Activated CD8-positive, alpha-beta memory T cell treated with anti-CD3 and anti-CD28 coated beads for 1 hour (primary cell): ENCODE measurements around the gene CSAG3.
"Not testable (repeated sequence)": the region's sequence is repeated elsewhere in the genome, so short reads cannot be mapped to it uniquely, and the experiment has no call there.

Source experiments
- DNase-seq, 2 donors: peaks; one replicate each; pipeline ENCODE4 v3.0.0-alpha.2; 2020; ENCODE audit warnings: low read depth in 1 of 2; ENCODE audit errors: extremely low read depth in 1 of 2

Gene CSAG3

DNA sequence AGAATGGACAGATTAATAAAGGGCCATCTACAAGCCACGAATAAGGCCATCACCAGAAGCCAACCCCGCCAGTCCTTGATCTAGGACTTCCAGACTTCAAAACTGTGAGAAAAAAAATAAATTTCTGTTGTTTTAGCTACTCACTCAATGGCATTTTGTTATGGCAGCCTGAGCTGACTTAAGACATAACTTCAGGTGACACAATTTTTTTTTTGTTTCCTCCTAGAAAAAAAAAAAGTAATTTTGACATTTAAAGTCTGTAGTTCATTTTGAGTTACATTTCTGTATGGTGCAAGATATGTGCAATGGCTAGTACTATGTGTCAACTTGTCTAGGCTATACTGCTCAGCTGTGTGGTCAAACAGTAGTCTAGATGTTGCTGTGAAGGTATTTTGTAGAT is at the start of gene CSAG3:
Gene CSAG3, plus strand, starts transcription at position 301 of the 400 bp plus-strand sequence.
- not testable (repeated sequence) for DNase-seq

DNA sequence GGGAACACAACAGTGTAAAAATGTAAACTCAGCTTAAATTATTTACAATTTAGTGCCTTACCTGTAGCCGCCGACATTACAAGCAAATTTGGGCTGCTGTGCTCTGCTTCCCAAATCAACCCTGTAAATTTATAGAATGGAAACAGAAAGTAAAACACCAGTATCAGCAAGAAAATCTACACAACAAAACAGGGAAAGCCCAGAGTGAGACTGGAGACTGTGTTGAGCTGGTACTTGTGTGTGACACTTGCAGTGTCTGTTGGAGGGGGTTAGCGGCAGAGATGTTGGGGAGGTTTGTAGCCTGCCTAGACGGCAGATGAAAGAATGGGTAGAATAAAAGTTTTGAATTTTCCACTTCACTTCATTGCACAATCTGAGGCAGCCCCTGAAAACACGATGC is 45.8 kb upstream of the CSAG3 start:
- not testable (repeated sequence) for DNase-seq

DNA sequence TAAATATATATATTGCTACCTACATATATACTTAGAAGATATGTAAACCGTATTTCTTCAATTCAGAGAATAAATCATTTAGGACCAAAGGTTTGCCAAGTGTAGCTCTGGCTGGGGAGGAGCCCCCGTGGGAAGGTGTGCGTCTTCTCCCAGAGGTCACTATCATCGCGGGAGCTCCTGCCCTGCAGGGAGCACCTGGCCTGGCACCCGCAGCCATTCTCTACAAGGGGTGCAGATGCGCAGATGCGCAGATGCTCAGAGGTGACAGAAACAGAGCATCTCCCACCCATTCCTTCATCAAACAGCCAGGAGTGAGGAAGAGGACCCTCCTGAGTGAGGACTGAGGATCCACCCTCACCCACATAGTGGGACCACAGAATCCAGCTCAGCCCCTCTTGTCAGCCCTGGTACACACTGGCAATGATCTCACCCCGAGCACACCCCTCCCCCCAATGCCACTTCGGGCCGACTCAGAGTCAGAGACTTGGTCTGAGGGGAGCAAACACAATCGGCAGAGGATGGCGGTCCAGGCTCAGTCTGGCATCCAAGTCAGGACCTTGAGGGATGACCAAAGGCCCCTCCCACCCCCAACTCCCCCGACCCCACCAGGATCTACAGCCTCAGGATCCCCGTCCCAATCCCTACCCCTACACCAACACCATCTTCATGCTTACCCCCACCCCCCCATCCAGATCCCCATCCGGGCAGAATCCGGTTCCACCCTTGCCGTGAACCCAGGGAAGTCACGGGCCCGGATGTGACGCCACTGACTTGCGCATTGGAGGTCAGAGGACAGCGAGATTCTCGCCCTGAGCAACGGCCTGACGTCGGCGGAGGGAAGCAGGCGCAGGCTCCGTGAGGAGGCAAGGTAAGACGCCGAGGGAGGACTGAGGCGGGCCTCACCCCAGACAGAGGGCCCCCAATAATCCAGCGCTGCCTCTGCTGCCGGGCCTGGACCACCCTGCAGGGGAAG is 44.9 kb upstream of the CSAG3 start, which contains the start of gene MAGEA2B:
Gene MAGEA2B, plus strand, starts transcription at position 814 of the 973 bp plus-strand sequence. CDS start 2,479 bp downstream, outside the sequence.
- DNase-seq, result not testable (repeated sequence)

DNA sequence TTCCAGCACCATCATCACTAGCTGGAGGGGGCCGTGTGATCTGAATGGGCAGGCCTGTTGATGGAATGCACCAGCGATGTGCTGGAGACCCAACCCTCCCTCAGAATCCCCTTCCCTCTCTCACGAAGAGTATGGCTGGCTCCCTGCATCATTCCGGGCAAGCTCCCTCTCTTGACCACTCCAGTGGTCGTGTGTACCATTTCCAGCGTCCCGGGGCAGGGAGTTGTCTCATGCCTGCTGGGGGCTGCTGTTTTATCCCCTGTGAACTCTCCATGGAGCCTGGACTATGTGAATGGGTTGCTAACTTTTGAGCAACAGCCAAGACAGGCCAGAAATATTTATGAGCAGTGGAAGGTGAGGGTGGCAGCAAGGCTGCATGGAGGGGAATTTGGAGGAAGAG is 33.6 kb upstream of the CSAG3 start:
- no peak for DNase-seq

DNA sequence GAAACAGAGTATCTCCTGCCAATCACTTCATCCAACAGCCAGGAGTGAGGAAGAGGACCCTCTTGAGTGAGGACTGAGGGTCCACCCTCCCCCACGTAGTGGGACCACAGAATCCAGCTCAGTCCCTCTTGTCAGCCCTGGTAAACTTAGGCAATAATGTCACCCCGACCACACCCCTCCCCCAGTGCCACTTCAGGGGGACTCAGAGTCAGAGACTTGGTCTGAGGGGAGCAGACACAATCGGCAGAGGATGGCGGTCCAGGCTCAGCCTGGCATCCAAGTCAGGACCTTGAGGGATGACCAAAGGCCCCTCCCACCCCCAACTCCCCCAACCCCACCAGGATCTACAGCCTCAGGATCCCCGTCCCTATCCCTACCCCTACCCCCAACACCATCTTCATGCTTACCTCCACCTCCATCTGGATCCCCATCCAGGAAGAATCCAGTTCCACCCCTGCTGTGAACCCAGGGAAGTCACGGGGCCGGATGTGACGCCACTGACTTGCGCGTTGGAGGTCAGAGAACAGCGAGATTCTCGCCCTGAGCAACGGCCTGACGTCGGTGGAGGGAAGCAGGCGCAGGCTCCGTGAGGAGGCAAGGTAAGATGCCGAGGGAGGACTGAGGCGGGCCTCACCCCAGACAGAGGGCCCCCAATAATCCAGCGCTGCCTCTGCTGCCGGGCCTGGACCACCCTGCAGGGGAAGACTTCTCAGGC is 25.6 kb upstream of the CSAG3 start, which contains the start of the genes CSAG1 and MAGEA12:
Gene CSAG1, minus strand, starts transcription at position 461 of the 715 bp plus-strand sequence. CDS start 1,261 bp downstream, outside the sequence.
Gene MAGEA12, plus strand, starts transcription at position 497 of the 715 bp plus-strand sequence. CDS start 2,405 bp downstream, outside the sequence.
- DNase-seq, result no peak

DNA sequence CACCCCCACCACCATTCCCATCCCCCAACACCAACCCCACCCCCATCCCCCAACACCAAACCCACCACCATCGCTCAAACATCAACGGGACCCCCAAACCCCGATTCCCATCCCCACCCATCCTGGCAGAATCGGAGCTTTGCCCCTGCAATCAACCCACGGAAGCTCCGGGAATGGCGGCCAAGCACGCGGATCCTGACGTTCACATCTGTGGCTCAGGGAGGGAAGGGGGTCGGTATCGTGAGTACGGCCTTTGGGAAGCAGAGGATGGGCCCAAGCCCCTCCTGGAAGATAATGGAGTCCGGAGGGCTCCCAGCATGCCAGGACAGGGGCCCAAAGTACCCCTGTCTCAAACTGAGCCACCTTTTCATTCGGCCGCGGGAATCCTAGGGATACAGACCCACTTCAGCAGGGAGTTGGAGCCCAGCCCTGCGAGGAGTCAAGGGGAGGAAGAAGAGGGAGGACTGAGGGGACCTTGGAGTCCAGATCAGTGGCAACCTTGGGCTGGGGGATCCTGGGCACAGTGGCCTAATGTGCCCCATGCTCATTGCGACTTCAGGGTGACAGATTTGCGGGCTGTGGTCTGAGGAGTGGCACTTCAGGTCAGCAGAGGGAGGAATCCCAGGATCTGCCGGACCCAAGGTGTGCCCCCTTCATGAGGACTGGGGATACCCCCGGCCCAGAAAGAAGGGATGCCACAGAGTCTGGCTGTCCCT is 24.7 kb upstream of the CSAG3 start:
- DNase-seq, result not testable (repeated sequence)

DNA sequence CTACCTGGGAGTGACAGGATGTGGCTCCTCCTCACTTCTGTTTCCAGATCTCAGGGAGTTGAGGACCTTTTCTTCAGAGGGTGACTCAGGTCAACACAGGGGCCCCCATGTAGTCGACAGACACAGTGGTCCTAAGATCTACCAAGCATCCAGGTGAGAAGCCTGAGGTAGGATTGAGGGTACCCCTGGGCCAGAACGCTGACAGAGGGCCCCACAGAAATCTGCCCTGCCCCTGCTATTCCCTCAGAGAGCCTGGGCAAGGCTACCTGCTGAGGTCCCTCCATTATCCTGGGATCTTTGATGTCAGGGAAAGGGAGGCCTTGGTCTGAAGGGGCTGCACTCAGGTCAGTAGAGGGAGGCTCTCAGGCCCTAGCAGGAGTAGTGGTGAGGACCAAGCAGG is 23.9 kb upstream of the CSAG3 start:
- DNase-seq, result no peak

DNA sequence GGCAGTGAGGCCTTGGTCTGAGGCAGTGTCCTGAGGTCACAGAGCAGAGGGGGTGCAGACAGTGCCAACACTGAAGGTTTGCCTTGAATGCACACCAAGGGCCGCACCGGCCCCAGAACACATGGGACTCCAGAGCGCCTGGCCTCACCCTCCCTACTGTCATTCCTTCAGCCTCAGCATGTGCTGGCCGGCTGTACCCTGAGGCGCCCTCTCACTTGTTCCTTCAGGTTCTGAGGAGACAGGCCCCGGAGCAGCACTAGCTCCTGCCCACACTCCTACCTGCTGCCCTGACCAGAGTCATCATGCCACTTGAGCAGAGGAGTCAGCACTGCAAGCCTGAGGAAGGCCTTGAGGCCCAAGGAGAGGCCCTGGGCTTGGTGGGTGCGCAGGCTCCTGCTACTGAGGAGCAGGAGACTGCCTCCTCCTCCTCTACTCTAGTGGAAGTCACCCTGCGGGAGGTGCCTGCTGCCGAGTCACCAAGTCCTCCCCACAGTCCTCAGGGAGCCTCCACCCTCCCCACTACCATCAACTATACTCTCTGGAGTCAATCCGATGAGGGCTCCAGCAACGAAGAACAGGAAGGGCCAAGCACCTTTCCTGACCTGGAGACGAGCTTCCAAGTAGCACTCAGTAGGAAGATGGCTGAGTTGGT is 23.0 kb upstream of the CSAG3 start:
- DNase-seq, result no peak

DNA sequence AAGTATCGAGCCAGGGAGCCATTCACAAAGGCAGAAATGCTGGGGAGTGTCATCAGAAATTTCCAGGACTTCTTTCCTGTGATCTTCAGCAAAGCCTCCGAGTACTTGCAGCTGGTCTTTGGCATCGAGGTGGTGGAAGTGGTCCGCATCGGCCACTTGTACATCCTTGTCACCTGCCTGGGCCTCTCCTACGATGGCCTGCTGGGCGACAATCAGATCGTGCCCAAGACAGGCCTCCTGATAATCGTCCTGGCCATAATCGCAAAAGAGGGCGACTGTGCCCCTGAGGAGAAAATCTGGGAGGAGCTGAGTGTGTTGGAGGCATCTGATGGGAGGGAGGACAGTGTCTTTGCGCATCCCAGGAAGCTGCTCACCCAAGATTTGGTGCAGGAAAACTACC is 22.5 kb upstream of the CSAG3 start:
- not testable (repeated sequence) for DNase-seq

DNA sequence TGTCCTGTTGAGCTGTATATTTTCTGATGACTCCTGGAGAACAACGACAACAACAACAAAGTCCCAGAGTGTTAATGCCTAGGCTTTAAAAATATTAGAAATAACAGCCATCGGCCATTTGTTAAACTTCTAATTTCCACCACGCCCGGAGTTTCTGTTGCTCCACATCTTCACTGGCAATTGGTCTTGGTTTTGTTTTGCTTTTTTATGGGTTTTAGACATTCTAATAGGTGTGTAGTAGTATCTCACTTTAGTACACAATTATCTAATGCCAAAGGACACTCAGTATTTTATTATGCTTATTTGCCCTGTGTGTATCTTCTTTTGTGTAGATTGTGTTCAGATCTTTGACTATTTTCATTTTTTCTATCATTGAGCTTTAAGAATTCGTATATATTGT is 20.5 kb upstream of the CSAG3 start:
- DNase-seq, result no peak

DNA sequence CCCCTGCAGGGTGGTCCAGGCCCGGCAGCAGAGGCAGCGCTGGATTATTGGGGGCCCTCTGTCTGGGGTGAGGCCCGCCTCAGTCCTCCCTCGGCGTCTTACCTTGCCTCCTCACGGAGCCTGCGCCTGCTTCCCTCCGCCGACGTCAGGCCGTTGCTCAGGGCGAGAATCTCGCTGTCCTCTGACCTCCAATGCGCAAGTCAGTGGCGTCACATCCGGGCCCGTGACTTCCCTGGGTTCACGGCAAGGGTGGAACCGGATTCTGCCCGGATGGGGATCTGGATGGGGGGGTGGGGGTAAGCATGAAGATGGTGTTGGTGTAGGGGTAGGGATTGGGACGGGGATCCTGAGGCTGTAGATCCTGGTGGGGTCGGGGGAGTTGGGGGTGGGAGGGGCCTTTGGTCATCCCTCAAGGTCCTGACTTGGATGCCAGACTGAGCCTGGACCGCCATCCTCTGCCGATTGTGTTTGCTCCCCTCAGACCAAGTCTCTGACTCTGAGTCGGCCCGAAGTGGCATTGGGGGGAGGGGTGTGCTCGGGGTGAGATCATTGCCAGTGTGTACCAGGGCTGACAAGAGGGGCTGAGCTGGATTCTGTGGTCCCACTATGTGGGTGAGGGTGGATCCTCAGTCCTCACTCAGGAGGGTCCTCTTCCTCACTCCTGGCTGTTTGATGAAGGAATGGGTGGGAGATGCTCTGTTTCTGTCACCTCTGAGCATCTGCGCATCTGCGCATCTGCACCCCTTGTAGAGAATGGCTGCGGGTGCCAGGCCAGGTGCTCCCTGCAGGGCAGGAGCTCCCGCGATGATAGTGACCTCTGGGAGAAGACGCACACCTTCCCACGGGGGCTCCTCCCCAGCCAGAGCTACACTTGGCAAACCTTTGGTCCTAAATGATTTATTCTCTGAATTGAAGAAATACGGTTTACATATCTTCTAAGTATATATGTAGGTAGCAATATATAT is 5.0 kb upstream of the CSAG3 start, which contains the start of gene MAGEA2:
Gene MAGEA2, minus strand, starts transcription at position 157 of the 965 bp plus-strand sequence. CDS start 2,479 bp downstream, outside the sequence.
- not testable (repeated sequence) for DNase-seq

DNA sequence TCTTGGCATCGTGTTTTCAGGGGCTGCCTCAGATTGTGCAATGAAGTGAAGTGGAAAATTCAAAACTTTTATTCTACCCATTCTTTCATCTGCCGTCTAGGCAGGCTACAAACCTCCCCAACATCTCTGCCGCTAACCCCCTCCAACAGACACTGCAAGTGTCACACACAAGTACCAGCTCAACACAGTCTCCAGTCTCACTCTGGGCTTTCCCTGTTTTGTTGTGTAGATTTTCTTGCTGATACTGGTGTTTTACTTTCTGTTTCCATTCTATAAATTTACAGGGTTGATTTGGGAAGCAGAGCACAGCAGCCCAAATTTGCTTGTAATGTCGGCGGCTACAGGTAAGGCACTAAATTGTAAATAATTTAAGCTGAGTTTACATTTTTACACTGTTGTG is 4.1 kb upstream of the CSAG3 start:
- DNase-seq, result not testable (repeated sequence)

DNA sequence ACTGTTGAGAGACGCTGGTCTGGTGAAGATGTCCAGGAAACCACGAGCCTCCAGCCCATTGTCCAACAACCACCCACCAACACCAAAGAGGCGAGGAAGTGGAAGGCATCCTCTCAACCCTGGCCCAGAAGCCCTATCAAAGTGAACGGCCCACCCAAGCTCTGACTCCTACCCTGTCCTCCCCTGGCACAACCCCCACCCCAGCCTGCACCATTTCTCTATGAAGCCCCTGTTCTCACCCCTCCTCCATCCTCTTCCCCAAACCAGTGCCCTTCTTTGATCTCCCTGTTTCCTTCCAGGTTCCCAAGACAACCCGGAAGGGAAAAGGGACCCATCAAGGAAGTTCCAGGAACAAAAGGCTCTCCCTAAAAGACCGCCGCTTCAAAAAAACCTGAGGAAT is 526 bp downstream of the CSAG3 start:
- DNase-seq, result not testable (repeated sequence)

DNA sequence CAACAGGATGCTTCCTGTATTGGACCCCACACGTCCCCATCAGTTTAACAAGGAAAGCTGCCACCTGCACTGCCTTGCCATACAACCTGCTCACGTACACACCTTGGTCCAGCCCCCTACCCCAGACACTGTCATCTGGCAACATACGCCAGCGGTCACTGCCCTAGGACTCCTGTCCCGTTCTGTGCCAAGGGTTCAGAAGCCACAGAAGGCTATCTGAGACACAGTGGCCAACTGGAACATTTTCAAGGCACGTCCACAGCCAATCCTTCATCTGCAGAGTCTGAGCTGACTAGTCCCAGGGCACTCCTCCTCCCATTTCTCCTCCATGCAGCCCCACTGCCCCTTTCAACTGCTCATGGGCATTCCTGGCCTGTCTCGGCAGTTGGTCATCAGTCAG is 2.6 kb downstream of the CSAG3 start:
- DNase-seq, result not testable (repeated sequence)

DNA sequence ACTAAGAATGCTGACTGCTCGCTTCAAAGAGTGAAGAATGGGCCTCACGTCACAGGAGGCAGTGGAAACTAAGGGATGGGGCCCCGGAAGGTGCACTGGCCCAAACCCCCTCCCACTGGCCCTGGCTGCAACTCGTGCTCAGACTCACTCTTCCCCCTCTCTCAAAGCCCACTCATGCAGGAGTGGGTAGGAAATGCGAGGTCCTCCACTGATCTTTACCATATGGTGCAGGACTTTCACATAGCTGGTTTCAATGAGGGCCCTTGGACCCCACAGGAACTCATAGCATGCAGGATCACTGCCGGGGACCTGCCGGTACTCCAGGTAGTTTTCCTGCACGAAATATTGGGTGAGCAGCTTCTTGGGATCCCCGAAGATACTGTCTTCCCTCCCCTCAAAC is 7.5 kb downstream of the CSAG3 start:
- DNase-seq, result not testable (repeated sequence)

DNA sequence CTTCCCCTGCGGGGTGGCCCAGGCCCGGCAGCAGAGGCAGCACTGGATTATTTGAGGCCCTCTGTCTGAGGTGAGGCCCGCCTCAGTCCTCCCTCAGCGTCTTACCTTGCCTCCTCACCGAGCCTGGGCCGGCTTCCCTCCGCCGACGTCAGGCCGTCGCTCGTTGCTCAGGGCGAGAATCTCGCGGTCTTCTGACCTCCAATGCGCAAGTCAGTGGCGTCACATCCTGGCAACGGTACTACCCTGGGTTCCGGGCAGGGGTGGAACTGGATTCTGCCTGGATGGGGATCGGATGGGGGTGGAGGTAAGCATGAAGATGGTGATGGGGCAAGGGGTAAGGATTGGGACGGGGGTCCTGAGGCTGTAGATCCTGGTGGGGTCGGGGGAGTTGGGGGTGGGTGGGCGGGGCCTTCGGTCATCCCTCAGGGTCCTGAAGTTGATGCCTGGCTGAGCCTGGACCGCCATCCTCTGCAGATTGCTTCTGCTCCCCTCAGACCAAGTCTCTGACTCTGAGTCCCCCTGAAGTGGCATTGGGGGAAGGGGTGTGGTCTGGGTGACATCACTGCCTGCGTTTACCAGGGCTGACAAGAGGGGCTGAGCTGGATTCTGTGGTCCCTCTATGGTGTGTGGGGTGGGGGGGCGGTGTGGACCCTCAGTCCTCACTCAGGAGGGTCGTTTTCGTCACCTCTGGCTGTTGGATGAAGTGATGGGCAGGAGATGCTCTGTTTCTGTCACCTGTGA is 10.7 kb downstream of the CSAG3 start, which contains the start of gene MAGEA6:
Gene MAGEA6, minus strand, starts transcription at position 141 of the 741 bp plus-strand sequence. CDS start 2,039 bp downstream, outside the sequence.
- not testable (repeated sequence) for DNase-seq

DNA sequence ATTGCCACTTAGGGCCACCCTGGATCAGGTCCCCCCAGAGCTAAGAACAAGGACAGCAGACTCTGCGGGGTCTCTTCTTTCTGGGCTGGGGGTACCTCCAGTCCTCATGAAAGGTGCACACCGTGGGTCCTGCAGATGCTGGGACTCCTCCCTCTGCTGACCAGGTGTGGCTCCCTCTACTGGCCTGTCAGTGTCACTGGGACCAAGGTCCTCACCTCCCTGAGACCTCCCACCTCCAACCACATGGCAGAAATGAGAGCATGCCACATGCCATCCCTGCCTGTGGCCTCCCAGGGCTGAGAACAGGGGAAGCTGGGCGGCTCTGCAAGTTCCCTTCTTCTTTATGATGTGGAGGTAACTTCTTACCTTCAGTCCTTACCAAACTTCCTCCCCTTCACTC is 28.0 kb downstream of the CSAG3 start:
- DNase-seq, result not testable (repeated sequence)

DNA sequence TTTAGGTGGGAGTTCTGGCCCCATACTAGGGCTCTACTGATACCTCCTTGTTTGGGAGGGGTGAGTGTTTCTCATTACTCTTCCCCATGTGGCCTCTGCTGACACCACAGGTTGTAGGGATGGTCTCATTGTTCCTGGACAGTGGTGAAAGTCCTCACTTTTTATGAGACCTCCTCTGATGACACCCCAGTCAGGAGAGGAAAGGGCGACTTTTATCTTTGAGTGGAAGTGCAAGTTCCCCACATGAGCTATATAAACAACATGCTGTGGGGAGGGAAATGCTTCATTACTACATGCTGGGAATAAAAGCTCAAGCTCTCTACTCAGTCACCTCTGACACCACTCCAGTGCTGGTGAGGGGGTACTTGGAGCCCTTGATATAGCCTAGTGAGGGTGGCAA is 39.9 kb downstream of the CSAG3 start:
- no peak for DNase-seq
